Activated CD4-positive, CD25-positive, alpha-beta regulatory T cell treated with anti-CD3 and anti-CD28 coated beads, Interleukin-2, amount 50 U/mL, for 16 hours (primary cell): ENCODE measurements around the gene PA2G4.
"Not testable (repeated sequence)": the region's sequence is repeated elsewhere in the genome, so short reads cannot be mapped to it uniquely, and the experiment has no call there.

ENCODE experiments used
- DNase-seq: peaks from one replicate; pipeline ENCODE4 v3.0.0-alpha.2; 2020; ENCODE audit warnings: low read depth, low spot score

Gene PA2G4

DNA sequence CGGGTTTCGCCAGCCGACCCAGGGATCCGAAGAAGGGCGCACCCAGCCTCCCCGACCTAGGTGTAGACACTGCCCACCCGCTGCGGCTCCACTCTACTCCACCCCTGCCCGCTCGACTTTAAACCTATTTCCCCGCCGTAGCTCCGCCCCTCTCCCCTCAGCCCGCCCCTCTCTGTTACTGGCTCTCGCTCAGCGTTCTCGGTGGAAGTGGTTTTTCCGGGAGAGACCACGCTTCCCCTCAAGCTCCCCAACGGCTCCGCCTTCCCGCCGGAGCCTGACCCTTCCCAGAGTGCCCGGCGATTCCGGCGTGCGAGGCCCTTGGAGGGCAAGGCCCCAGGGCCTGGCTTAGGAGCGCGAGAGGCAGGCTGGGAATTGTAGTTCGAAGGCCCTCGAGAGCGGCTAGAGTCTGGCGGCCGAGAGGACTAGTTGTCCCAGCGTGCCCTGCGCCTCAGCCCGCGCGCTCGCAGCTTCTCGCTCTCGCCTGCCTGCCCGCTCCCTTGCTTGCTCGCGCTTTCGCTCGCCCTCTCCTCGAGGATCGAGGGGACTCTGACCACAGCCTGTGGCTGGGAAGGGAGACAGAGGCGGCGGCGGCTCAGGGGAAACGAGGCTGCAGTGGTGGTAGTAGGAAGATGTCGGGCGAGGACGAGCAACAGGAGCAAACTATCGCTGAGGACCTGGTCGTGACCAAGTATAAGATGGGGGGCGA, at the start of gene PA2G4:
PA2G4 (plus strand) TSS at position 451 of the 706 bp plus-strand sequence; CDS start at position 630, 179 bp downstream.
- peak; percentile 94 for DNase-seq

DNA sequence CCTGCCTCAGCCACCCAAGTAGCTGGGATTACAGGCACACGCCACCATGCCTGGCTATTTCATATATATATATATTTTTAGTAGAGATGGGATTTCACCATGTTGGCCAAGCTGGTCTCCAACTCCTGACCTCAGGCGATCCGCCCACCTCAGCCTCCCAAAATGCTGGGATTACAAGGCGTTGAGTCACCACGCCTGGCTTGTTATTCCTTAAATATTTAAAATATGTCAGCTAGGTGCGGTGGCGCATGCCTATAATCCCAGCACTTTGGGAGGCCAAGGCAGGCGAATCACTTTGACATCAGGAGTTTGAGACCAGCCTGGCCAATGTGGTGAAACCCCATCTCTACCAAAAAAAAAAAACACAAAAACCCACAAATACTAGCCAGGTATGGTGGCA, 44.4 kb upstream of the PA2G4 start:
- not testable (repeated sequence) for DNase-seq

DNA sequence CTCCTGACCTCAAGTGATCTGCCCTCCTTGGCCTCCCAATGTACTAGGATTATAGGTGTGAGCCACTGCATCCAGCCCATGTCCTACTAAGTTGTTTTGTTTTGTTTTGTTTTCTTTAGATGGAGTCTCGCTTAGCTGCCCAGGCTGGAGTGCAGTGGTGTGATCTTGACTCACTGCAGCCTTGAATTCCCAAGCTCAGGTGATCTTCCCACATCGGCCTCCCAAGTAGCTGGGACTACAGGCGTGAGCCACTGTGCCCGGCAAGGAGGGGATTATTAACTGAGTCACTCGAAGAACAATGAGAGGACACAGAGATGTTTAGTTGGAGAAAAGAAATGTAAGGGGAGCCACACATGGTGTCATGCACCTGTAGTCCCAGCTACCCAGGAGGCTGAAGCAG, 42.4 kb upstream of the PA2G4 start:
- DNase-seq: no peak

DNA sequence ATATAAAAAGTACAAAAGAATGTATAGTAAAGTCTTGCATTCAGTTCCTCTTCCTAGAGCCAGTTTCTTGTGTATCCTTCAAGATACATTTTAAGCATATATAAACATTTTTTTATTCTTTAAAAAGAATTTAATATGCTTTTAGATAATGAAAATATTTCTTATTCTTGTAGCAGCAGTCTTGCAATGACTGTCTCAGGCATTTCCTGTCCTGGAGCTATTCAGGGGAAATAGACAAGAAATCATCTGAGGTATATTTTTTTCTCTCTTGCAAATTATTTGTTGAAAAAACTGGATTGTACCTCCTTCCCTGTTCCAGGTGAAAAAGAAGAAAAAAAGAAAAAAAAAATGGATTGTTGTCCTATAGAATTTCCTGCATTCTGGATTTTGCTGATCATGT, 41.4 kb upstream of the PA2G4 start:
- no peak for DNase-seq

DNA sequence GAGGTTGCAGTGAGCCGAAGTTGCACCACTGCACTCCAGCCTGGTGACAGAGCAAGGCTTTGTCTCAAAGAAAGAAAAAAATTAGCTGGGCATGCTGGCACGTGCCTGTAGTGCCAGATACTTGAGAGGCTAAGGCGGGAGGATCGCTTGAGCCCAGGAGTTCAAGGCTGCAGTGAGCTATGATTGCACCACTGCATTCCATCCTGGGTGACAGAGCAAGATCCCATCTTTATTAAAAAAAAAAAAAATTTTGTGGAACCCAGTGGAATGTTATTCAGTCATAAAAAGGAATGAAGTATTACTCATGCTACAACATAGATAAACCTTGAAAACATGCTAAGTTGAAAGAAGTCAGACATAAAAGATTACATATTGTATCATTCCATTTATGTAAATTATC, 32.7 kb upstream of the PA2G4 start:
- no peak for DNase-seq

DNA sequence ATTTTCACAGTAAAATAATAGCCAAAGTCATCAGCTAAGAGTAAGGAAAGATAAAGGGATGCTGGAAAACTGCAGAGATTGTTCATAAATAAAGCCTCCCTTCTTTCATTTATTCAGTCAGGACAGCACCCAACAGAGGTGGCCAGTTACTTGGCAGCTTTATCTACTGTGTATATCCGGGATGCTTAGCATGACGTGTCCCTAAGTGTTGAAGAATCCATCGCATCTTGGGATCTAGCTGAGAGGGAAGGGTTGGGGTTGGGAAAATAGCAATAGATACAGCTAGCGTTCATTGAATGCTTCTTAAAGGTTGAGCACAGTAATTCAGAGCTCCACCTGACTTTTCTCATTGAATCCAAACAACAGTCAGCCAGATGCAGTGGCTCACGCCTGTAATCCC, 30.0 kb upstream of the PA2G4 start:
- DNase-seq: no peak

DNA sequence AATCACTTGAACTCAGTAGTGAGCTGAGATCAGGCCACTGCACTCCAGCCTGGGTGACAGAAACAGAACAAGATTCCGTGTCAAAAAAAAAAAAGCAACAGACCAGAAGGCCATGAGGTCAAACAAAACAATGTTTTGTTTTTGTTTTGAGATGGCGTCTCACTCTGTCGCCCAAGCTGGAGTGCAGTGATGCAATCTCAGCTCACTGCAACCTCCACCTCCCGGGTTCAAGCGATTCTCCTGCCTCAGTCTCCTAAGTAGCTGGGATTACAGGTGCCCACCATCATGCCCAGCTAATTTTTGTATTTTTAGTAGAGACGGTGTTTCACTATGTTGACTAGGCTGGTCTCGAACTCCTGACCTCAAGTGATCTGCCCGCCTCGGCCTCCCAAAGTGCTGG, 26.4 kb upstream of the PA2G4 start:
- DNase-seq: not testable (repeated sequence)

DNA sequence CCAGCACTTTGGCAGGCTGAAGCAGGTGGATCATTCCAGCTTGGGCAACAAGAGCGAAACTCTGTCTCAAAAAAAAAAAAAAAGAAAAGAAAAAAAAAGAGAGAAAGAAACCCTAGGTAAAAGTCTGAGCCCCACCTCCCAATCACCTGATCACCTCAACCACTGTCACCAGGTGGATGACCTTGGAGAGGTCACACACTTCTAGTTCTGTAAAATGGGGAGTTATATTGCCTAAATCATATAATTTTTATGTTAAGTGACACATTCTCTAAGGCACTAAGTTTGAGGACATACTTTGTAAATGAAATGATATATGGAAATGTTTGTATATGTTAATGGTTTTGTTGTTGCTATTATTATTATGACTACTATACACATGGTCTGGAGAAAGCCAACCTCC, 25.9 kb upstream of the PA2G4 start:
- DNase-seq: no peak

DNA sequence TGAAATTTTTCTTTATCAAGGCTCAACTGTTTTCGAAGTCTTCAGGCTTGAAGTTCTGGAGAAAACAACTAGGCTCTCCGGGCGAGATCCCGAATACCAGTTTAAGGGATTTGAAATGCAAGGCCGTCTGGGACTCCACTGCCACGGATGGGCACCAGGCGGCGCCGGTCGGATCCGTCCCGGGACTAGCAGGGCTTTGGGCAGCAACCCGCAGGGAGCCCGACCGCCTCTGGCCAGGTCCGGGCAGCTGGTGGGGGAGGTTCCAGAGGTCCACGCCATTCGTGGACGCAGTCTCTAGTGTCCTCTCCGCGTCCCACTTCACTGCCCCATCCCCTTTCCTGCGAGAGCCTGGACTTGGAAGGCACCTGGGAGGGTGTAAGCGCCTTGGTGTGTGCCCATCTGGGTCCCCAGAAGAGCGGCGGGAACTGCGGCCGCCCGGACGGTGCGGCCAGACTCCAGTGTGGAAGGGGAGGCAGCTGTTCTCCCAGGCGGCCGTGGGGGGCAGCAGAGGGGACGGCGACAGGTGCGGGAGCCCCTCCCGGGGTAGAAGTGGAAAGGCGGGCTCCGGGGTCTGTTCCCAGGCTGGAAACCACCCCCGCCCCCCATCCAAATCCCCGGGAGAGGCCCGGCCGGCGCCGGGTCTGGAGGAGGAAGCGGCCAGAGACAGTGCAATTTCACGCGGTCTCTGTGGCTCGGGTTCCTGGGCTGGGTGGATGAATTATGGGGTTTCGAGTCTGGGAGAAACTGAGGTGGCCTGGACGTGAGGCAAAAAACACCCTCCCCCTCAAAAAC, 25.2 kb upstream of the PA2G4 start:
- DNase-seq: no peak

DNA sequence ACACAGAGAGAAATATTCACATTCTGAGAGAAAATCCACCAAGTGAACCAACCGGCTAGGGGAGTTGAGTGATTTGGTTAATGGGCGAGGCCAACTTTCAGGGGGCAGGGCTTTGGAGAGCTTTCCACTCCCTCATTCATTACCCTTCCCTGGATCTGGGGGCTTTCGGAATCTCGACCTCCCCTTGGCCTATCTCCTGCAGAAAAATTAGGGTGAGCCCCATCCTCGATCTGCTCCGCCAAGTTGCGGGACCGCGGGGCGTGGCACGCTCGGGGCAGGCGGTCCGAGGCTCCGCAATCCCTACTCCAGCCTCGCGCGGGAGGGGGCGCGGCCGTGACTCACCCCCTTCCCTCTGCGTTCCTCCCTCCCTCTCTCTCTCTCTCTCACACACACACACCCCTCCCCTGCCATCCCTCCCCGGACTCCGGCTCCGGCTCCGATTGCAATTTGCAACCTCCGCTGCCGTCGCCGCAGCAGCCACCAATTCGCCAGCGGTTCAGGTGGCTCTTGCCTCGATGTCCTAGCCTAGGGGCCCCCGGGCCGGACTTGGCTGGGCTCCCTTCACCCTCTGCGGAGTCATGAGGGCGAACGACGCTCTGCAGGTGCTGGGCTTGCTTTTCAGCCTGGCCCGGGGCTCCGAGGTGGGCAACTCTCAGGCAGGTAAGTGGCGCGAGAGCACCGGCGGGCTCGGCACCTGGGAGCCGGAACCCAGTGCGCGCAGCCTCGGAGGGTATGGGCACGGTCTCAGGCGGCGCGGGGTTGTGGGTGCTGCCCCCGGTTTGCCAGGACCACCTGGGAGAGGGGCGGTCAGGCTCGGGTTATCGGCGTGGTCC, 24.4 kb upstream of the PA2G4 start, which contains the start of gene ERBB3:
ERBB3 (plus strand) TSS at position 443 of the 833 bp plus-strand sequence; CDS start at position 579, 136 bp downstream.
- DNase-seq: no peak

DNA sequence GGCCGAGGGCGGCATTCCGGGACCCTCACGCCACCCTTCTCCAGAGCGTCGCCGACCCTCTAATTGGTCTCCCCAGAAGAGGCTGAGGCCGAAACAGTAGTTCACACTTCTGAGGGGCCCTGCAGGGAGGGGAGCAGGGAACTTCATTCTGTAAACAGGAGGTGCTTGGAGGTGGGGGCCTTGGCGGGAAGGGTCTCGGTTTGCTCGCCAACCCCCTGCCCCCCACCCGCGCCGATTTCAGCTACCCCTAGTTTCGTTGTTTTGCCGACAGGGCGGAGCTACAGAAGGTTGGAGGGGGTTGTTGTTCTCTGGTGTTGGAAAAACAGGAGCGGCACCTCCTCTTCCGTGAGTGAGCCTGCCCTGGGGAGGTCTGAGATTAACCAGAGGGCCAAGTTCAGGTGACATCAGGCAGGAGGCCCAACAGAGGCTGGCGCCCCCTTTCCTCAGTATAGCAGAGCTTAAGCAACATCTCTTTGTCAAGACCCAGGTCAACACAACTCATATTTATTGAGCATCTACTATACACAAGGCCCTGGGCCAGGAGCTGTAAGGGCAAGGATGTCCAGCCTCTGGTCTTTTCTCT, 23.7 kb upstream of the PA2G4 start:
- DNase-seq: no peak

DNA sequence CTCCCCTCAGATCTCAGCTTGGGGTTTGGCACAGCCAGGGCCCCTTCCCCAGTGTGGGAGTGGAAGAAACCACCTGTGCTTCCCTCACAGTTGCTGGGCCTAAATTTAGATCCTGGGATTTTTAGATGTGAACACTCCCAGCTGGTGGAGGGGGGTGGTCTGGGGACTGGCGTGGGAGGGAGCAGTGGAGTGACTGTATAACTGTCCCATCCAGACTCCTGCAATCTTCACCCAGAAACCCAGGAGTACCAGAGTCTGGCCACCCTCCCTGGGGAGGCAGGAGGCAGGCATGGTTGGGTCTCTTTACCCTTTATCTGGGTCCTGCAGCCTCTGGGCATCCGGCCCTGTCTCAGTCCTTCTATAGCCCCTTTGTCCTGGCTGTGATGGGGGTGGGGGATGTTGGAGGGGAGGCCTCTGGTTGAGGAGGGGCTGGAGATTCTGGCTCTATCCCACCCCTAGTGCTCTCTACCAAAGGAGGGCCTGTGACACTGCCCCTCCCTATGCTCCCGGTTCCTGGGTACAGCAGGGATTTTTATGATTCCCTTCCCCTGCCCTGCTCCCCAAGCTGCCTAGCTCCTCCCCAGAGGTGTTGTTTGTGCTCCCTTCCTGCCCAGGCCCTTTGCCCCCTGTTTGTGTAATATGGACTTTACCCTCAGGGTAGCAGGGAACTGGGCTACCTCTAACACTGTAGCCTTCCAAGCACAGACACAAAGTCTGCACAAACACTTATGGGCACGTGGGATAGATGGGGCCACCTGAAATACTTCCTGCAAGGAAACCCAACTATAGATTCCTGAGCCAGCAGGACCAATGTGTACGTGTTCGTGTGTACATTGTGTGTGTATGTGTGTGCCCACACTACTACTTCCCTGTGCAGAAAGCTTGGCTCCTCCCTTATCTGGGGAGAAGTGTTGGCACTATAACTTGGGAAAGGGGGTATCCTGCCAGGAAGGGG, 22.7 kb upstream of the PA2G4 start:
- no peak for DNase-seq

DNA sequence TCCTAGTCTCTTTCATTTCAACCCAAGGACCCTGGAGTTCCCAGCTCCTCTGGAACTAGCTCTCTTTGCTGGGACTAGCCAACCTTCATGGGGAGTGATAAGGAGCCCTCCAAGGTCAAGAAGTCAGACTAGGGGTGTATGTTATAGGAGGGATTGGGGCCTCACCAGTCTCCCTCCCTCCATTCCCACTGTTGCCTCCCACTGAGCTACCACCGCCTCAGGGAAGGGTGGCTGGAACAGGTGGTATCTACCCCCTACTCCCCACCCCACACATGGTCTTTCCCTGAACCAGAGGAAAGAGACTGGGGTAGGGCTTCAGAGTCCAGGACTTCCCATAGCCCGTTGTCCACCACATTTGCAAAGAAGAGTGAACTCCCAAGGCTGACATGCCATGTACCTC, 22.0 kb upstream of the PA2G4 start:
- no peak for DNase-seq

DNA sequence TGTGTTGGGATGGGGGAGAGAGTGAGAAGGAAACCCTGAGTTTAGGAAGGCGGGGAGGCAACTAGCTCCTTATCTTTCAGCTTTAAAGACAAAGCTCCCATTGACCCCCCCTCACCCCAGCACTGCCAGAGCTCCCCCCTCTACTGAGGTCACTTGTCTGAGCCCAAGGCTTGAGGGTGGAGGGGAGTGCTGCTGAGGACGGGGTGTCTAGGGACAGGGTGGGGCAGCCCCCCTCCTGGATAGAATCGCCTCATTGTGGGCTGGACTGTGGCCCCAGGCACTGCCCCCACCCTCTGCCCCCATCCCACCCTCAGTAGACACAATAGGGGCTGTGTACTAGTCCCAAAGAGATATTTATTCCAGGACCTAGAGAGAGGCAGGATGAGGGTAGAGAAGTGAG, 21.4 kb upstream of the PA2G4 start:
- no peak for DNase-seq

DNA sequence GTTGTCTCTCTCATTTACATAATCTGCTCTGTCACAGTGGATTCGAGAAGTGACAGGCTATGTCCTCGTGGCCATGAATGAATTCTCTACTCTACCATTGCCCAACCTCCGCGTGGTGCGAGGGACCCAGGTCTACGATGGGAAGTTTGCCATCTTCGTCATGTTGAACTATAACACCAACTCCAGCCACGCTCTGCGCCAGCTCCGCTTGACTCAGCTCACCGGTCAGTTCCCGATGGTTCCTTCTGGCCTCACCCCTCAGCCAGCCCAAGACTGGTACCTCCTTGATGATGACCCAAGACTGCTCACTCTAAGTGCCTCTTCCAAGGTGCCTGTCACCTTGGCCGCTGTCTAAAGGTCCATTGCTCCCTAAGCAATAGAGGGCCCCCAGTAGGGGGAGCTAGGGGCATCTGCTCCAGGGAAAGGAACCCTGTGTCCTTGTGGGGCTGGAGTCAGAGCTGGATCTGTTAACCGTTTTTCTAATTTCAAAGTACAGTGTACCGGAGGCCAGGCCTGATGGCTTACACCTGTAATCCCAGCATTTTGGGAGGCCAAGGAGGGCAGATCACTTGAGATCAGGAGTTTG, 19.3 kb upstream of the PA2G4 start:
- DNase-seq: no peak

DNA sequence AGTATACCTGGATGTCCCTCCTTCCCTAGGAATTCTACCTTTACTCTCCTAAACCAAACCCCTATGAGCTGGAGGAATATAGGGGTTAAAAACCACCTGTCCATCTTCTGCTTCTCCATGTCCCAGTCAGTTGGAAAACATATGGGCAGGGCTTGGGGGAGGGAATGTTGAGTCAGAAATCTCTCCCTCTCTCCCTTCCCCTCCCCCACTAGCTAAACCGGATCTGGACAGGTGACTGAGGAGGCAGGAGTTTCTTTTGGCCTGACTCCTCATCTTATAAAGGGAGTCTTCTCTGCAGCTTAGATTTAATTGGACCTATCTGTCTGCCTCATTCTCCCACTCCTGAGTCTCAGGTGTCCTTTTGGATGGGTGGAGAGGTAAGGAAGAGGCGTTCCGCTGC, 18.3 kb upstream of the PA2G4 start:
- DNase-seq: no peak

DNA sequence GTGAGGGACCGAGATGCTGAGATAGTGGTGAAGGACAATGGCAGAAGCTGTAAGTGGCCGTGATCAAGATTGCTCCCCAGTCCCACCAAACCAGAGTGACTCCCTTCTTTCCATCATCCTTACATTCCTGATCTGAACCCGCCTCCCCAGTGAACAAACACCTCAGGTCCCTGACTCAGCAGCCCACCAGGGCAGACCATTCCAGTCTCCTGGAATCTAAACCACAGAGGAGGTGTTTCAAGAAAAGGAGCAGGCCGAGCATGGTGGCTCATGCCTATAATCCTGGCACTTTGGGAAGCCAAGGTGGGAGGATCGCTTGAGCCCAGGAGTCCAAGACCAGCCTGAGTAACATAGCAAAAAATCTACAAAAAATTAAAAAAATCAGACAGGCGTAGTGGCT, 17.8 kb upstream of the PA2G4 start:
- DNase-seq: no peak

DNA sequence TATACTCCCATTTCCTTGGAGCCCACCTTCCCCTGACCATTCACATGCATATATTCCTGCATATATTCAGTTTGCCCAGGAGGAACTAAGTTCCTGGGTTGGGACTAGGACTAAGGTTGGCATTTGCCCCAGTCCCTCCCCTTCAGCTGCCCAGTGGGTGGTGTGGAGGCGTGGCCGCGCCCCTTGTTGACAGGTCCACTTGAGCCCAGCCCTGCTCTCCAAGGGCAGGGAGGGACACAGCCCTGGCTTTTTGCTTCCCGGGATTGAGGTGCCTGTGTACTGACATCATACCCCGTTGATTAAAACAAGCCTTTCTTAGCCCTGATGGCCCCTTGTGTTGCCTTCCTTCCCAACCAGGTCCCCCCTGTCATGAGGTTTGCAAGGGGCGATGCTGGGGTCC, 17.1 kb upstream of the PA2G4 start:
- no peak for DNase-seq

DNA sequence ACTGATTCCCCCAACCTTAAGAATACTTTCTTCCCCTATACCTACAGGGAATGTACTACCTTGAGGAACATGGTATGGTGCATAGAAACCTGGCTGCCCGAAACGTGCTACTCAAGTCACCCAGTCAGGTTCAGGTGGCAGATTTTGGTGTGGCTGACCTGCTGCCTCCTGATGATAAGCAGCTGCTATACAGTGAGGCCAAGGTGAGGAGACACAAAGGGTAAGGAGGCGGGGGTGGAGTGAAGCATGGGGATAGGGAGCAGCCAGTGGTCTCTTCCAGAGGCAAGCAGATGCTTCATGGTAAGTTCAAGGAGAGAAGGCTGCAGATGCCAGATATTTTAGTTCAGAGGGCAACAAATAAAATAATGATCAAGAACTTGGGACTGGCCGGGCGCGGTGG, 6.6 kb upstream of the PA2G4 start:
- no peak for DNase-seq

DNA sequence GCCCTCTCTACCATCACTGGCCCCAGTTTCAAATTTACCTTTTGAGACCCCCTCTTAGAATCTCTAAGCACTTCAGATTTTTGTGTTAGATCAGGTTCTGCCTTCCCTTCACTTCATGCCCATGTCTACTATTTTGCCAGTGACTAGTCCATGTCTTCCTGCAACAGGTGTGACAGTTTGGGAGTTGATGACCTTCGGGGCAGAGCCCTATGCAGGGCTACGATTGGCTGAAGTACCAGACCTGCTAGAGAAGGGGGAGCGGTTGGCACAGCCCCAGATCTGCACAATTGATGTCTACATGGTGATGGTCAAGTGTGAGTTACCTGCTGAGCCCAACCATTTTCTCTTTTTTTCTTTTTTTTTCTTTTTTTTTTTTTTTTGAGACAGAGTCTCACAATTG, 5.8 kb upstream of the PA2G4 start:
- DNase-seq: no peak
